HepG2 (cell line): Measurements from ENCODE around the gene HSD17B8. TPM values are rescaled to one million over a fixed set of nuclear protein-coding genes. Genes with fewer than 3 reads are reported as not detected.

Source experiments
- ATAC-seq: fragments of 200-7000 bp; cut with Tn5 transposase; 3 replicates; pipeline ENCODE4 v1.9.1; 2020; ENCODE audit warnings: mild to moderate bottlenecking, moderate library complexity
- BruUV-seq: library from RNA; stranded (reverse); fragments of 400-500 nt; replicated peaks from 2 replicates; lab custom pipeline; 2021; lab: Mats Ljungman, UMichigan
- CTCF ChIA-PET: fragments of 300-600 bp; formaldehyde crosslinking; extraction: SDS; loops from one replicate; lab custom pipeline; 2021; ENCODE audit warnings: low total read pairs, inconsistent platforms, low intra/inter-chr PET ratio; lab: Yijun Ruan, JAX
- POLR2A ChIA-PET: fragments of 350-600 bp; sonication (Branson Sonifier 250); formaldehyde crosslinking; loops from one replicate; lab custom pipeline; 2020; ENCODE audit warnings: antibody characterized with exemption, inconsistent platforms; lab: Yijun Ruan, JAX
- DNase-seq: peaks from one replicate; pipeline ENCODE4 v3.0.0-alpha.2; 2015; ENCODE audit warnings: low spot score
- FAIRE-seq: peaks from 3 replicates; lab custom pipeline; 2011; peaks lifted over from hg19 to GRCh38; lab: Jason Lieb, UNC
- H2AFZ ChIP-seq: one replicate; pipeline ENCODE4 v1.6.1; 2011; ENCODE audit warnings: low read length, inconsistent platforms
- H3K27ac ChIP-seq: fragments of 300-600 bp; 3 replicates; pipeline ENCODE4 v1.8.0; 2011; ENCODE audit warnings: mixed run types, mild to moderate bottlenecking, mixed read lengths, low read length, inconsistent platforms; ENCODE audit not compliant: insufficient read depth; ENCODE audit errors: extremely low read length
- H3K27me3 ChIP-seq, 2 experiments: fragments of 200-600 bp in 1 of 2; 2 replicates in 1 of 2; 3 replicates in 1 of 2; pipeline versions ENCODE4 v1.6.0 to v1.8.0; 2011; ENCODE audit warnings: low read length in 2 of 2, mild to moderate bottlenecking in 2 of 2, moderate library complexity in 2 of 2, inconsistent platforms in 1 of 2; ENCODE audit not compliant: insufficient read depth in 2 of 2, control insufficient read depth in 1 of 2
- H3K36me3 ChIP-seq, 2 experiments: fragments of 200-600 bp in 1 of 2; replicated peaks in 1 of 2; 2 replicates in 1 of 2; 3 replicates in 1 of 2; pipeline versions ENCODE4 v1.5.1 to v1.8.0; 2011; ENCODE audit warnings: low read length in 2 of 2, inconsistent platforms in 1 of 2; ENCODE audit not compliant: insufficient read depth in 2 of 2, control insufficient read depth in 1 of 2
- H3K4me1 ChIP-seq: 2 replicates; pipeline ENCODE4 v1.5.1; 2012; ENCODE audit warnings: low read length, inconsistent platforms; ENCODE audit not compliant: insufficient read depth
- H3K4me2 ChIP-seq: 2 replicates; pipeline ENCODE4 v1.6.0; 2011; ENCODE audit warnings: low read depth, low read length, inconsistent platforms
- H3K4me3 ChIP-seq, 3 experiments: fragments of 200-600 bp in 1 of 3; sonication (generic), shearing (Covaris generic) in 1 of 3; replicated peaks in 1 of 3; 2 replicates each; pipeline ENCODE4 v1.5.1; 2011 to 2016; ENCODE audit warnings: low read length in 3 of 3, inconsistent platforms in 2 of 3, low read depth in 2 of 3, mild to moderate bottlenecking in 2 of 3, control low read depth in 1 of 3, mixed read lengths in 1 of 3; ENCODE audit not compliant: insufficient read depth in 1 of 3
- H3K79me2 ChIP-seq: one replicate; pipeline ENCODE4 v1.6.1; 2011; ENCODE audit warnings: low read length, inconsistent platforms; ENCODE audit not compliant: insufficient read depth
- H3K9ac ChIP-seq: 2 replicates; pipeline ENCODE4 v1.6.0; 2011; ENCODE audit warnings: mild to moderate bottlenecking, low read depth, low read length, inconsistent platforms; ENCODE audit not compliant: insufficient read depth
- H3K9me3 ChIP-seq: 2 replicates; pipeline ENCODE4 v1.5.1; 2012; ENCODE audit warnings: mild to moderate bottlenecking, low read length
- H4K20me1 ChIP-seq: 2 replicates; pipeline ENCODE4 v1.6.0; 2011; ENCODE audit warnings: inconsistent platforms, mild to moderate bottlenecking, low read length, moderate library complexity; ENCODE audit not compliant: insufficient read depth
- CBX2 ChIP-seq, 2 experiments: fragments of 200-600 bp in 1 of 2; sonication (generic); formaldehyde crosslinking in 1 of 2; IDR thresholded peaks; 2 replicates each; pipeline versions ENCODE4 v1.7.0 to v1.8.1; 2018 to 2022; ENCODE audit warnings: low read depth in 2 of 2, low read length in 1 of 2, mild to moderate bottlenecking in 1 of 2, missing genetic modification reagents in 1 of 2
- HCFC1 ChIP-seq: fragments of 150-350 bp; IDR thresholded peaks from 2 replicates; pipeline ENCODE4 v1.6.1; 2014; ENCODE audit warnings: low read depth, low read length
- HOXD1 ChIP-seq: sonication (generic); formaldehyde crosslinking; IDR thresholded peaks from 2 replicates; pipeline ENCODE4 v1.5.0; 2020; ENCODE audit warnings: missing genetic modification reagents
- MTA3 ChIP-seq: sonication (generic); formaldehyde crosslinking; IDR thresholded peaks from 2 replicates; pipeline ENCODE4 v1.4.0; 2020; ENCODE audit warnings: missing genetic modification reagents
- NFIB ChIP-seq: sonication (generic); formaldehyde crosslinking; IDR thresholded peaks from 2 replicates; pipeline ENCODE4 v1.9.0; 2021; ENCODE audit warnings: missing genetic modification reagents, mild to moderate bottlenecking, borderline replicate concordance
- NPAS2 ChIP-seq: sonication (generic); formaldehyde crosslinking; IDR thresholded peaks from 2 replicates; pipeline ENCODE4 v1.8.0; 2022; ENCODE audit warnings: mild to moderate bottlenecking, missing genetic modification reagents, borderline replicate concordance
- SOX5 ChIP-seq: IDR thresholded peaks from 2 replicates; pipeline ENCODE4 v1.6.1; 2016; ENCODE audit warnings: borderline replicate concordance
- SRY ChIP-seq: sonication (generic); formaldehyde crosslinking; IDR thresholded peaks from 2 replicates; pipeline ENCODE4 v1.8.0; 2022; ENCODE audit warnings: mild to moderate bottlenecking, missing genetic modification reagents
- ZFY ChIP-seq: sonication (generic); formaldehyde crosslinking; IDR thresholded peaks from 2 replicates; pipeline ENCODE4 v1.4.0; 2020; ENCODE audit warnings: missing genetic modification reagents
- ZNF510 ChIP-seq: sonication (generic); formaldehyde crosslinking; IDR thresholded peaks from 2 replicates; pipeline ENCODE4 v1.4.0; 2020; ENCODE audit warnings: low read depth, mild to moderate bottlenecking, missing genetic modification reagents
- WGBS: methylation state at CpG from one replicate; pipeline ENCODE4 v1.1.6; 2017; ENCODE audit warnings: low lambda C conversion rate; 5-methylcytosine and 5-hydroxymethylcytosine counted together
- in situ Hi-C: cut with HindIII; loops from 2 replicates; pipeline ENCODE4 v1.10.0; 2017; ENCODE audit warnings: low pct_unique_long_range_greater_than_20kb; ENCODE audit not compliant: extremely low pct_ligation_motif_present
- intact Hi-C: fragments of 100-400 bp; cut with micrococcal nuclease; formaldehyde crosslinking; loops from one replicate; pipeline ENCODE4 v1.10.0; 2022; ENCODE audit not compliant: unreplicated experiment
- polyA plus RNA-seq, 8 experiments: library from polyadenylated mRNA; depleted of rRNA in 3 of 8; stranded (reverse) in 7 of 8; unstranded in 1 of 8; fragments of >200 nt; fragmentation: Illumina TruSeq in 4 of 8; extraction: Trizol in 4 of 8; gene quantifications; 2 replicates each; pipeline versions ENCODE4 v1.2.1 to v1.2.3, GENCODE V29; 2011 to 2016; ENCODE audit warnings: low read depth in 4 of 8, missing spikeins in 1 of 8, mixed read lengths in 1 of 8; ENCODE audit not compliant: insufficient read depth in 1 of 8
- total RNA-seq, 5 experiments: library from RNA; depleted of rRNA; stranded (reverse); fragments of >200 nt; fragmentation: Illumina TruSeq; extraction: Trizol; gene quantifications; 2 replicates each; pipeline ENCODE4 v1.2.3, GENCODE V29; 2016; ENCODE audit warnings: low read depth in 1 of 5
- TF ChIP-seq, protein P1 (sequence below): sonication (generic); formaldehyde crosslinking; conservative IDR thresholded peaks from 2 replicates; pipeline ENCODE4 v1.8.0; 2022; ENCODE audit warnings: mild to moderate bottlenecking, moderate library complexity, missing genetic modification reagents
- TF ChIP-seq, protein P2 (sequence below): sonication (generic); formaldehyde crosslinking; IDR thresholded peaks from 2 replicates; pipeline ENCODE4 v1.9.0; 2021; ENCODE audit warnings: missing genetic modification reagents, borderline replicate concordance
- TF ChIP-seq, protein P3 (sequence below): sonication (generic); formaldehyde crosslinking; IDR thresholded peaks from 2 replicates; pipeline ENCODE4 v1.4.0; 2020; ENCODE audit warnings: missing genetic modification reagents
- TF ChIP-seq, protein P4 (sequence below): sonication (generic); formaldehyde crosslinking; IDR thresholded peaks from 2 replicates; pipeline ENCODE4 v1.4.0; 2020; ENCODE audit warnings: missing genetic modification reagents

The HSD17B8 gene
- total and polyA plus RNA-seq, 2 of the 13 experiments (the other 11 are each of a cell fraction or from before 2014, with no cell fraction given), result 12.6 to 20.1 TPM

DNA sequence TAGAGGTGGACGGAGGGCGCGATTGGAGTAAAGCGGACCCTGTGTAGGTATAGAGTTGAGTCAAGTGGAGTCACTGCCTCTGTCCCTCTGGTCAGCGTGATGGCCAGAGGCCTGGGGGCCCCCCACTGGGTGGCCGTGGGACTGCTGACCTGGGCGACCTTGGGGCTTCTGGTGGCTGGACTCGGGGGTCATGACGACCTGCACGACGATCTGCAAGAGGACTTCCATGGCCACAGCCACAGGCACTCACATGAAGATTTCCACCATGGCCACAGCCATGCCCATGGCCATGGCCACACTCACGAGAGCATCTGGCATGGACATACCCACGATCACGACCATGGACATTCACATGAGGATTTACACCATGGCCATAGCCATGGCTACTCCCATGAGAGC lies 3.3 kb upstream of the HSD17B8 start:
- Histone ChIP-seq H3K36me3 (peaks cover 11 to 35% of the 10 kb centered on the region in 2 experiments), H3K27me3 (peaks cover 0 to 4% of the 10 kb centered on the region in 2 experiments; a peak in 1 of 5 replicates), H3K79me2 (peaks cover 44% of the 10 kb centered on the region), H3K9ac (peak overlapping the region; percentile 99), H3K9me3 (no peaks in the 10 kb centered on the region), H2AFZ (no peak overlapping the region), H4K20me1 (peaks cover 29% of the 10 kb centered on the region), H3K4me3 (peak overlapping the region; percentile 87 to 93 (median 93)), H3K27ac (peak overlapping the region; percentile 99), H3K4me1 (peaks cover 68% of the 10 kb centered on the region), H3K4me2 (peak overlapping the region; percentile 99)
- ATAC-seq (peak; percentile 1; the same call in 2 of the 3 replicates), DNase-seq (peak; percentile 50), FAIRE-seq (no peak)
- ChIA-PET POLR2A (no interaction called here), CTCF (interaction anchor here (1.4 kb wide), 1 partner anchor 47 kb away, joined by 4 read pairs; no protein-coding TSS in a partner anchor)
- intact Hi-C loops, result loop anchor here (1.0 to 2.0 kb wide), 2 partner anchors 48 to 70 kb away; partner anchors contain the start of gene VPS52
- TSS peak; percentile 83 for BruUV-seq
- in situ Hi-C loops, result loop anchor here (5.0 to 10.0 kb wide), 3 partner anchors 46 to 214 kb away; partner anchors contain the start of genes CUTA, PHF1 and RGL2
- 0% methylated on average over 5 of the region's 14 CpGs for WGBS
- TF ChIP-seq NPAS2 (CRISPR knock-in tag), result no peak
- TF ChIP-seq, protein P1, sequence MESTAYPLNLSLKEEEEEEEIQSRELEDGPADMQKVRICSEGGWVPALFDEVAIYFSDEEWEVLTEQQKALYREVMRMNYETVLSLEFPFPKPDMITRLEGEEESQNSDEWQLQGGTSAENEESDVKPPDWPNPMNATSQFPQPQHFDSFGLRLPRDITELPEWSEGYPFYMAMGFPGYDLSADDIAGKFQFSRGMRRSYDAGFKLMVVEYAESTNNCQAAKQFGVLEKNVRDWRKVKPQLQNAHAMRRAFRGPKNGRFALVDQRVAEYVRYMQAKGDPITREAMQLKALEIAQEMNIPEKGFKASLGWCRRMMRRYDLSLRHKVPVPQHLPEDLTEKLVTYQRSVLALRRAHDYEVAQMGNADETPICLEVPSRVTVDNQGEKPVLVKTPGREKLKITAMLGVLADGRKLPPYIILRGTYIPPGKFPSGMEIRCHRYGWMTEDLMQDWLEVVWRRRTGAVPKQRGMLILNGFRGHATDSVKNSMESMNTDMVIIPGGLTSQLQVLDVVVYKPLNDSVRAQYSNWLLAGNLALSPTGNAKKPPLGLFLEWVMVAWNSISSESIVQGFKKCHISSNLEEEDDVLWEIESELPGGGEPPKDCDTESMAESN (CRISPR knock-in tag), result no peak
- no peak for TF ChIP-seq MTA3 (CRISPR knock-in tag)
- no peak for TF ChIP-seq CBX2 (IDR thresholded peaks at IDR 0.05; ENCODE audit: low read depth, low read length)
- no peak for TF ChIP-seq CBX2 (CRISPR knock-in tag; IDR thresholded peaks at IDR 0.05; ENCODE audit: low read depth)
- TF ChIP-seq ZNF510, result no peak
- no peak for TF ChIP-seq HCFC1
- TF ChIP-seq, protein P2, sequence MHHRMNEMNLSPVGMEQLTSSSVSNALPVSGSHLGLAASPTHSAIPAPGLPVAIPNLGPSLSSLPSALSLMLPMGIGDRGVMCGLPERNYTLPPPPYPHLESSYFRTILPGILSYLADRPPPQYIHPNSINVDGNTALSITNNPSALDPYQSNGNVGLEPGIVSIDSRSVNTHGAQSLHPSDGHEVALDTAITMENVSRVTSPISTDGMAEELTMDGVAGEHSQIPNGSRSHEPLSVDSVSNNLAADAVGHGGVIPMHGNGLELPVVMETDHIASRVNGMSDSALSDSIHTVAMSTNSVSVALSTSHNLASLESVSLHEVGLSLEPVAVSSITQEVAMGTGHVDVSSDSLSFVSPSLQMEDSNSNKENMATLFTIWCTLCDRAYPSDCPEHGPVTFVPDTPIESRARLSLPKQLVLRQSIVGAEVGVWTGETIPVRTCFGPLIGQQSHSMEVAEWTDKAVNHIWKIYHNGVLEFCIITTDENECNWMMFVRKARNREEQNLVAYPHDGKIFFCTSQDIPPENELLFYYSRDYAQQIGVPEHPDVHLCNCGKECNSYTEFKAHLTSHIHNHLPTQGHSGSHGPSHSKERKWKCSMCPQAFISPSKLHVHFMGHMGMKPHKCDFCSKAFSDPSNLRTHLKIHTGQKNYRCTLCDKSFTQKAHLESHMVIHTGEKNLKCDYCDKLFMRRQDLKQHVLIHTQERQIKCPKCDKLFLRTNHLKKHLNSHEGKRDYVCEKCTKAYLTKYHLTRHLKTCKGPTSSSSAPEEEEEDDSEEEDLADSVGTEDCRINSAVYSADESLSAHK (CRISPR knock-in tag), result no peak
- no peak for TF ChIP-seq ZFY
- TF ChIP-seq SOX5 (CRISPR knock-in tag), result no peak
- TF ChIP-seq, protein P3, sequence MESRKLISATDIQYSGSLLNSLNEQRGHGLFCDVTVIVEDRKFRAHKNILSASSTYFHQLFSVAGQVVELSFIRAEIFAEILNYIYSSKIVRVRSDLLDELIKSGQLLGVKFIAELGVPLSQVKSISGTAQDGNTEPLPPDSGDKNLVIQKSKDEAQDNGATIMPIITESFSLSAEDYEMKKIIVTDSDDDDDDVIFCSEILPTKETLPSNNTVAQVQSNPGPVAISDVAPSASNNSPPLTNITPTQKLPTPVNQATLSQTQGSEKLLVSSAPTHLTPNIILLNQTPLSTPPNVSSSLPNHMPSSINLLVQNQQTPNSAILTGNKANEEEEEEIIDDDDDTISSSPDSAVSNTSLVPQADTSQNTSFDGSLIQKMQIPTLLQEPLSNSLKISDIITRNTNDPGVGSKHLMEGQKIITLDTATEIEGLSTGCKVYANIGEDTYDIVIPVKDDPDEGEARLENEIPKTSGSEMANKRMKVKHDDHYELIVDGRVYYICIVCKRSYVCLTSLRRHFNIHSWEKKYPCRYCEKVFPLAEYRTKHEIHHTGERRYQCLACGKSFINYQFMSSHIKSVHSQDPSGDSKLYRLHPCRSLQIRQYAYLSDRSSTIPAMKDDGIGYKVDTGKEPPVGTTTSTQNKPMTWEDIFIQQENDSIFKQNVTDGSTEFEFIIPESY (CRISPR knock-in tag), result no peak
- TF ChIP-seq NFIB (CRISPR knock-in tag), result no peak
- no peak for TF ChIP-seq SRY (CRISPR knock-in tag)
- no peak for TF ChIP-seq HOXD1
- TF ChIP-seq, protein P4, sequence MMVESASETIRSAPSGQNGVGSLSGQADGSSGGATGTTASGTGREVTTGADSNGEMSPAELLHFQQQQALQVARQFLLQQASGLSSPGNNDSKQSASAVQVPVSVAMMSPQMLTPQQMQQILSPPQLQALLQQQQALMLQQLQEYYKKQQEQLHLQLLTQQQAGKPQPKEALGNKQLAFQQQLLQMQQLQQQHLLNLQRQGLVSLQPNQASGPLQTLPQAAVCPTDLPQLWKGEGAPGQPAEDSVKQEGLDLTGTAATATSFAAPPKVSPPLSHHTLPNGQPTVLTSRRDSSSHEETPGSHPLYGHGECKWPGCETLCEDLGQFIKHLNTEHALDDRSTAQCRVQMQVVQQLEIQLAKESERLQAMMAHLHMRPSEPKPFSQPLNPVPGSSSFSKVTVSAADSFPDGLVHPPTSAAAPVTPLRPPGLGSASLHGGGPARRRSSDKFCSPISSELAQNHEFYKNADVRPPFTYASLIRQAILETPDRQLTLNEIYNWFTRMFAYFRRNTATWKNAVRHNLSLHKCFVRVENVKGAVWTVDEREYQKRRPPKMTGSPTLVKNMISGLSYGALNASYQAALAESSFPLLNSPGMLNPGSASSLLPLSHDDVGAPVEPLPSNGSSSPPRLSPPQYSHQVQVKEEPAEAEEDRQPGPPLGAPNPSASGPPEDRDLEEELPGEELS (CRISPR knock-in tag), result no peak
